ENCODE data around the gene HINT3. TPM values are rescaled to one million over a fixed set of nuclear protein-coding genes. Genes with fewer than 3 reads are reported as not detected.

The HINT3 gene
- total RNA-seq, 1 experiment from 2014 or later: 12.7 TPM

DNA sequence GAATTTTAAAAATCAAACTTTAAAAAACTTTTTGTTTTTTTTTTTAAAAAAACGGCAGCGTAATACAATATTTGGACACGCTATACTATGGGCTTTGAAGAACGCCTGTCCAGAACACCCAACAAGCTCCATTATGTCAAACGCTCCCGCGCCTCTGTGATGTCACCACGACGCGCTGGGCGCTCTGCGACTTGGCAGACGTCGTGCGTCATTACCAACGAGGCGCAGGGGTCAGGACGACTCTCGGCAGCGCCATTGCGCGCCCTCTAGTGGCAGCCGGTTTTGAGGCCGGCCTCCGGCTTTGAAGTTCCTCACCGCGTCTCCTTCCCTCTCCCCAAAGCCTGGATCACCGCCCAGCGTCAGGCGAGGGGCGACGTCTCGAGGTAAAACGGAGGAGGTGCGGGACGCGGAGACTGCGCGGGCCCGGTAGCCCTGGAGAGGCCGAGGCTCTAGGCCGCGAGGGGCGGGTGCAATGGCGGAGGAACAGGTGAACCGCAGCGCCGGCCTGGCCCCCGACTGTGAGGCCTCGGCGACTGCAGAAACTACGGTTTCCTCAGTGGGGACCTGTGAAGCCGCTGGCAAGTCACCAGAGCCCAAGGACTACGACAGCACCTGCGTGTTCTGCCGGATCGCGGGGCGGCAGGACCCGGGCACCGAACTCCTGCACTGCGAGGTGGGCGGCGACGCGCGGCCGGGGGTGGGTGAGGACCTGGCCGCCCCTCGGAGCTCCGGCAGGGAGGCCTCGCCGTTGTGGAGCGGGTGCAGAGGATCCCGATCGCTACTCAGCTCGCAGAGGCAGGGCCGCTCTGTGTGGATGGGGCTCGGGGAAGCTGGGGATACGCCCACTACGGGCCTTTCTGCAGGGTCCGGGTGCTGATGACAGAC lies at the start of gene HINT3 (continued):
- TF ChIP-seq ZFX (IDR thresholded peaks at IDR 0.05) (peak; percentile 97), CBX3 (IDR thresholded peaks at IDR 0.05; ENCODE audit: low read depth) (peak; percentile 99), EGR1 (IDR thresholded peaks at IDR 0.05; ENCODE audit: low read depth) (no peak), ELF1 (IDR thresholded peaks at IDR 0.05; ENCODE audit: borderline replicate concordance, low read depth) (no peak), POLR2AphosphoS5 (IDR thresholded peaks at IDR 0.05; ENCODE audit: low read depth, low read length) (peak; percentile 78), SIN3A (IDR thresholded peaks at IDR 0.05; ENCODE audit: low read depth) (peak; percentile 62; the same call in 1 of the 2 replicates), SRF (IDR thresholded peaks at IDR 0.05; ENCODE audit: low read depth) (peak; percentile 92), POLR2A (IDR thresholded peaks at IDR 0.05; ENCODE audit: borderline replicate concordance, extremely low read depth, insufficient read depth, insufficient read length) (peak; percentile 43)

DNA sequence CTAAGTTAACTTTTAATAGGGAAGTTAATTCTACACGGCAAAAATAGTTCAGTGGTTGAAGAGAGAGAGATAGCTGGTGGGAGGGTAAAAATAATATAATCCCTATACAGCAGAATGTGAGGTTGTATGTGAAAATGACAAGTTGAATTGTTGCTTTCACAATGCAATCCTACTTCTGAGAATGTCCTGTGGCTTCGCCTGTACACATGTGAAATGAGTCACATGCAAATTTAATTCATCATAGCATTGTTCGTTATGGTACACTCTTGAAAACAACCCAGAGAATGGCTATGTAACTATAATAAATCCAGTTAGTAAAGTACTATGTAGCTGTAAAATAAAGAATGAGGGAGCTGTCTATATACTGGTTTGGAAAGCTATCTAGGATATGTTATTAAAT lies 46.0 kb upstream of the HINT3 start:
- H3K4me3 ChIP-seq (replicated peaks in 1 of 2; ENCODE audit: low read depth in 1 of 2, low read length in 2 of 2): no peak overlapping the region
- no peaks in the 10 kb centered on the region for H4K20me1 ChIP-seq (ENCODE audit: insufficient read depth)
- DNase-seq (ENCODE audit: low read depth, low spot score) (no peak), ATAC-seq (no peak)
- no peaks in the 10 kb centered on the region for H3K36me3 ChIP-seq (ENCODE audit: control insufficient read depth in 1 of 2, insufficient read depth in 2 of 2, low read length in 2 of 2)
- H3K9me2 ChIP-seq (ENCODE audit: insufficient read depth): no peaks in the 10 kb centered on the region
- no peaks in the 10 kb centered on the region for H3K9me3 ChIP-seq (ENCODE audit: control insufficient read depth in 1 of 2, insufficient read depth in 1 of 2, low read depth in 1 of 2, low read length in 2 of 2)
- CTCF ChIA-PET: no interaction called here
- H3K79me2 ChIP-seq (ENCODE audit: insufficient read depth, low read length): no peaks in the 10 kb centered on the region
- POLR2A ChIA-PET: no interaction called here
- intact Hi-C loops (cut with micrococcal nuclease): no loop called here
- RAD21 ChIA-PET (ENCODE audit: low non-redundant PET in 1 of 2, low total read pairs in 2 of 2, uncharacterized antibody in 2 of 2, unreplicated experiment in 2 of 2): no interaction called here
- no peaks in the 10 kb centered on the region for H3K27me3 ChIP-seq (ENCODE audit: insufficient read depth, low read length)
- BruUV-seq (replicated peaks): no TSS peak
- no peak overlapping the region for H3K27ac ChIP-seq (ENCODE audit: low read depth, low read length)
- H3K4me1 ChIP-seq (ENCODE audit: control insufficient read depth in 1 of 2, insufficient read depth in 2 of 2, low read length in 2 of 2): peaks cover 8 to 16% of the 10 kb centered on the region in 2 experiments; a peak in 3 of 4 replicates
- H2AFZ ChIP-seq (ENCODE audit: low read depth, low read length, poor library complexity, severe bottlenecking): no peak overlapping the region
- H3K9ac ChIP-seq (ENCODE audit: low read length): no peak overlapping the region
- H3K4me2 ChIP-seq (ENCODE audit: low read length): no peak overlapping the region
- TF ChIP-seq, protein P1, sequence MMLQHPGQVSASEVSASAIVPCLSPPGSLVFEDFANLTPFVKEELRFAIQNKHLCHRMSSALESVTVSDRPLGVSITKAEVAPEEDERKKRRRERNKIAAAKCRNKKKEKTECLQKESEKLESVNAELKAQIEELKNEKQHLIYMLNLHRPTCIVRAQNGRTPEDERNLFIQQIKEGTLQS (IDR thresholded peaks at IDR 0.05): no peak
- TF ChIP-seq EZH2 (IDR thresholded peaks at IDR 0.05): no peak
- TF ChIP-seq ELF1 (IDR thresholded peaks at IDR 0.05; ENCODE audit: borderline replicate concordance, low read depth): no peak
- TF ChIP-seq EGR1 (IDR thresholded peaks at IDR 0.05; ENCODE audit: low read depth): no peak
- TF ChIP-seq POLR2A (IDR thresholded peaks at IDR 0.05; ENCODE audit: borderline replicate concordance, extremely low read depth, insufficient read depth, insufficient read length): no peak
- TF ChIP-seq, protein P2, sequence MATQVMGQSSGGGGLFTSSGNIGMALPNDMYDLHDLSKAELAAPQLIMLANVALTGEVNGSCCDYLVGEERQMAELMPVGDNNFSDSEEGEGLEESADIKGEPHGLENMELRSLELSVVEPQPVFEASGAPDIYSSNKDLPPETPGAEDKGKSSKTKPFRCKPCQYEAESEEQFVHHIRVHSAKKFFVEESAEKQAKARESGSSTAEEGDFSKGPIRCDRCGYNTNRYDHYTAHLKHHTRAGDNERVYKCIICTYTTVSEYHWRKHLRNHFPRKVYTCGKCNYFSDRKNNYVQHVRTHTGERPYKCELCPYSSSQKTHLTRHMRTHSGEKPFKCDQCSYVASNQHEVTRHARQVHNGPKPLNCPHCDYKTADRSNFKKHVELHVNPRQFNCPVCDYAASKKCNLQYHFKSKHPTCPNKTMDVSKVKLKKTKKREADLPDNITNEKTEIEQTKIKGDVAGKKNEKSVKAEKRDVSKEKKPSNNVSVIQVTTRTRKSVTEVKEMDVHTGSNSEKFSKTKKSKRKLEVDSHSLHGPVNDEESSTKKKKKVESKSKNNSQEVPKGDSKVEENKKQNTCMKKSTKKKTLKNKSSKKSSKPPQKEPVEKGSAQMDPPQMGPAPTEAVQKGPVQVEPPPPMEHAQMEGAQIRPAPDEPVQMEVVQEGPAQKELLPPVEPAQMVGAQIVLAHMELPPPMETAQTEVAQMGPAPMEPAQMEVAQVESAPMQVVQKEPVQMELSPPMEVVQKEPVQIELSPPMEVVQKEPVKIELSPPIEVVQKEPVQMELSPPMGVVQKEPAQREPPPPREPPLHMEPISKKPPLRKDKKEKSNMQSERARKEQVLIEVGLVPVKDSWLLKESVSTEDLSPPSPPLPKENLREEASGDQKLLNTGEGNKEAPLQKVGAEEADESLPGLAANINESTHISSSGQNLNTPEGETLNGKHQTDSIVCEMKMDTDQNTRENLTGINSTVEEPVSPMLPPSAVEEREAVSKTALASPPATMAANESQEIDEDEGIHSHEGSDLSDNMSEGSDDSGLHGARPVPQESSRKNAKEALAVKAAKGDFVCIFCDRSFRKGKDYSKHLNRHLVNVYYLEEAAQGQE (IDR thresholded peaks at IDR 0.05; ENCODE audit: low read depth): no peak
- TF ChIP-seq, protein P3, sequence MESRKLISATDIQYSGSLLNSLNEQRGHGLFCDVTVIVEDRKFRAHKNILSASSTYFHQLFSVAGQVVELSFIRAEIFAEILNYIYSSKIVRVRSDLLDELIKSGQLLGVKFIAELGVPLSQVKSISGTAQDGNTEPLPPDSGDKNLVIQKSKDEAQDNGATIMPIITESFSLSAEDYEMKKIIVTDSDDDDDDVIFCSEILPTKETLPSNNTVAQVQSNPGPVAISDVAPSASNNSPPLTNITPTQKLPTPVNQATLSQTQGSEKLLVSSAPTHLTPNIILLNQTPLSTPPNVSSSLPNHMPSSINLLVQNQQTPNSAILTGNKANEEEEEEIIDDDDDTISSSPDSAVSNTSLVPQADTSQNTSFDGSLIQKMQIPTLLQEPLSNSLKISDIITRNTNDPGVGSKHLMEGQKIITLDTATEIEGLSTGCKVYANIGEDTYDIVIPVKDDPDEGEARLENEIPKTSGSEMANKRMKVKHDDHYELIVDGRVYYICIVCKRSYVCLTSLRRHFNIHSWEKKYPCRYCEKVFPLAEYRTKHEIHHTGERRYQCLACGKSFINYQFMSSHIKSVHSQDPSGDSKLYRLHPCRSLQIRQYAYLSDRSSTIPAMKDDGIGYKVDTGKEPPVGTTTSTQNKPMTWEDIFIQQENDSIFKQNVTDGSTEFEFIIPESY (IDR thresholded peaks at IDR 0.05; ENCODE audit: extremely low read depth, insufficient replicate concordance, low read length): no peak
- TF ChIP-seq EZH2phosphoT487 (IDR thresholded peaks at IDR 0.05; ENCODE audit: borderline replicate concordance): no peak
- no peak for TF ChIP-seq JUND (IDR thresholded peaks at IDR 0.05)
- no peak for TF ChIP-seq CEBPB (IDR thresholded peaks at IDR 0.05; ENCODE audit: low read depth)
- no peak for TF ChIP-seq FOSL1 (IDR thresholded peaks at IDR 0.05; ENCODE audit: low read depth)
- TF ChIP-seq TCF7L2 (IDR thresholded peaks at IDR 0.05; ENCODE audit: borderline replicate concordance, extremely low read depth, insufficient read depth, insufficient read length): no peak
- no peak for TF ChIP-seq POLR2AphosphoS5 (IDR thresholded peaks at IDR 0.05; ENCODE audit: low read depth, low read length)
- TF ChIP-seq ZNF274 (IDR thresholded peaks at IDR 0.05; ENCODE audit: low read depth, low read length): no peak
- TF ChIP-seq SP1 (IDR thresholded peaks at IDR 0.05; ENCODE audit: low read depth): no peak
- TF ChIP-seq SRF (IDR thresholded peaks at IDR 0.05; ENCODE audit: low read depth): no peak
